T follicular helper cell (primary cell): Measurements from ENCODE around the gene KRT38.
"Not testable (repeated sequence)": the region's sequence is repeated elsewhere in the genome, so short reads cannot be mapped to it uniquely, and the experiment has no call there.

Experiments used
- DNase-seq: peaks from one replicate; pipeline ENCODE4 v3.0.0-alpha.2; 2020; ENCODE audit warnings: low read depth

KRT38 gene

DNA sequence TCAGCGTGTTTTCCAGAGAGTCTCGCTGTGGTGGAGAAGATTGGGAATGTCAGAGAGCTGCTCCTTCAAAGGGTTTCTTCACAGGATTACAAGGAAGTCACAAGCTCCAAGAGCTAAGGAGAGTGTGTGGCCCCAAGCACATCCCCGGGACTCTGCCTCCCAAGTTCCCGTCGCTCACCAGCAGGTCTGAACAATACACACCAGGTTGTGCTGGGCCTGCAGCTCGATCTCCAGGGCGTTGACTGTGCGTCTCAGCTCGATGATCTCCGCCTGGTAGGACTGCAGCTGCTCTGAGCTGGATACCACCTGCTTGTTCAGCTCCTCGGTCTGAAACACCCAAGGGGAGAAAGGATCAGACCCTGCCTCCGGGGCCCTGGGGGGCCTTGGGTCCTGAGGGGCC, 45.7 kb downstream of the KRT38 start:
- not testable (repeated sequence) for DNase-seq

DNA sequence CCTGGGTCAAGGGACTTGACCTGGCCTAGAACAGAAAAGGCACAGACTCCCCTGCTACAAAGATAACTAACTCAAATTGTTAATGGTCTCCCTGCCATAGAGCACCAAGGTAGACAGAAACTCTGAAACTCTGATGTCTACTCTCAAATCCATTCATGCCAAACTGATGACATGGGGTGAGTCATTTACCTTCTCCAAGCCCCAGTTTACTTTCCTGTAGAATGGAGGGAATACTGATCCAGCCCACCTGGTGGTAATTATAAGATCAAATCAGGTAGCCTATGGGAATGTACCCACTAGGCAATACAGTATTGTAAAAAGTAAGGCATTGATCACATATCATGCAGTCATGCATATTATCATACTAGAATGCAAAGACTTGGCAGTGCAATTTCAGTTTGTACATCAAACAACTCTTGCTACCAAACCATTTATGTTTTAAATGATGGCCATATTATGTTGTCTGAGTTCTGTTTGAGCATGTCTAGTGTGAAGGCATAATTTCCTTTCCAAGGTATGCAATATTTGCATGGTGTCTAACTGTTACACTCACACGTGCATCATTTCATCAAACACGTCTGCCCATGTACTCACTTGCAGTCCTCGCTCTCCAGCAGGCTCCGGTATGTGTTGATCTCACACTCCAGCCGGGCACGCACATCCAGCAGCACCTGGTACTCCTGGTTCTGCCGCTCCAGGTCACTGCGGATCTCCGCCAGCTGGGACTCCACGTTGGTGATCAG, 46.4 kb downstream of the KRT38 start:
- DNase-seq = no peak

DNA sequence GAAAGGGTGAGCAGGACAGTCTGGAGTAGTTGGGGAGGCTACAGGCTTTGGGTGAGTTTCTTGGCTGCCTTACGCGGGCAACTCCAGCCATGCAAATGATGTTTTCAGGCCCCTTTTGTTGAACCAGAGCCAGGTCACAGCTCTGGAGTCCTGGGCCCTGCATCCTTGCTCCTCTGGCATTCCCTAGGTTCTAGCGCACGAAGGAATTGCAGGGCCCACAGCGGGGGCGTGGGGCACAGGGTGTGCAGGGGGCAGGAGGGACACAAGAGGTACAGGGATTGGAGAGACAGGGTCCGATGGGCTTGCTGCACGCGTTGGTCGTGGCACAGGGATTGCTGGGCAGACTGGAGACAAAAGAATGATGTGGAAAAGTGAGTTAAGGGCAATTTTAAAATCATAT, 47.0 kb downstream of the KRT38 start:
- no peak for DNase-seq

DNA sequence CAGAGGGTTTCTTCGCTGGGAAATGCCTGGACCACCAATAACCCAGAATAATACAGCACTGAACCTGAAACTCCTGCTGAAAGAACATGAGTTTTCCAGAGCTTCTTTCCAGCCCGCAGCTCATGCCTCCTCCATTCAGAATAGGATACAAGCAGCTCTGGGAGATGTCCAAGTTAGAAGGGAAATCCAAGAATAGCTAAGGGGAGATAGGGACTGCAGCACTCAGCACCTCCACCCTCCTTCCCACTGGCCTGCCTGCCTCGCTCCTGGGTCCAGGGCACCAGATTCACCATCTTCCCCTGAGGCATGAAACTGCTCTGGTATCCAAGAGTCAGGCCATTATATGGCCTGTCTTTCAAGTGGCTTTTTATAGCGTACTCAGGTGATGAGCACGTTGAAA, 47.5 kb downstream of the KRT38 start:
- no peak for DNase-seq

DNA sequence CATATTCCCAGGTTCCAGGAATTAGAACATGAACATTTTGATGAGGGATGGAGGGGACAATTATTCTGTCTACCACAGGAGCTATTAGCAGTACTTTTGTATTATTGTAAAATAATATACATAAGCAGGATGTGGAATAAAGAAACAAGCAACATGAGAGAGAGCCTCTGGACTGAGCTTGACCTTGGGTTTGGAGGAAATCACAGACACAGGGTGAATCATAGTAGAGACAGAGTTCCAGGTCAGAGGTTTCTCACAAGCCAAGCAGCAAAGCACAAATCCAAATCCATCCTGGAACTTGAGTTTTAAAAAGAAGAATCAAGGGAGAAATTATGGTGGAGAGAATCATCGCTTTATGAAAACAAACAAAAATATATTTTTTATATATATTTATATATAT, 48.5 kb downstream of the KRT38 start:
- DNase-seq = no peak

DNA sequence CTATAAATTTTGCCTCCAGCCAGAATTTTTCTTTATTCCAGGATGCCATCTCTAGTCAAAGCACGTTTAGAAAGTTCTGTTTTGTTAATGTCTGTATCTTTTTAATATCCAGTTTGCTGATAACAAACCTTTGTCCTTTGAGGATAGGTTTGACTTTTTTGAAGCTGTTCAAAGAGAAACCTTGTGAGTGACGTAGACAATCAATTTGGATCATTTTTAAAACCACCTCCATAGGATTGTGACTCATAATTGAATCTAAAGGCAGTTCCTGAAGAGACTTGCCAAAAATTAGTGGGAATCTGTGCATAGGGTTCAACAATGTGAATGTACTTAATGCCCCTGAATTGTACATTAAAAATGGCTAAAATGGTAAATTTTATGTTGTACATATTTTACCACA, 49.2 kb downstream of the KRT38 start:
- no peak for DNase-seq

DNA sequence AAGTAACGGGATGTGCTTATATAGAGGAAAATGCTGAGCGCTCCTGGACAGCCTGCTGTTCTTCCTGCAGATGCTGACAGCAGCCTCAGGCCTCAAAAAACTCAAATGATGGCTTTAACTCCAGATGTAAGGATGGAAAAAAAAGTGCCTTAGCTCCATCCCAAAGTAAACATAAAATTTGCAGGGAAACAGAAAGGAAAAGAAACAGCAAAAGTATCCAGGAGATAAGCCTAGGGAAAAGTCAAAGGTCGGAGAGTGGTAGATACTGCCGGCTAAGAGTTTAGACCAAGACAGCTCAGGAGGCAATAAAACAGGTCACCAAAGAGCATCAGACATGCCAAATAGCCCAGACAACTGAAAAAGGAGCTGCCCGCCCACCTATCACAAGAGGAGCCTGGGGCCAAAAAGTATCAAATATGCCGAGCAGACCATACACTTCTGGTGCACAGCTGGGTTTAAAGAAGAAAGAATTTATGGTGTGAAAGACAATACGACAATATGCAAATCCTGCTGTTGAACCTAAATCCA, 50.3 kb downstream of the KRT38 start:
- DNase-seq = no peak

DNA sequence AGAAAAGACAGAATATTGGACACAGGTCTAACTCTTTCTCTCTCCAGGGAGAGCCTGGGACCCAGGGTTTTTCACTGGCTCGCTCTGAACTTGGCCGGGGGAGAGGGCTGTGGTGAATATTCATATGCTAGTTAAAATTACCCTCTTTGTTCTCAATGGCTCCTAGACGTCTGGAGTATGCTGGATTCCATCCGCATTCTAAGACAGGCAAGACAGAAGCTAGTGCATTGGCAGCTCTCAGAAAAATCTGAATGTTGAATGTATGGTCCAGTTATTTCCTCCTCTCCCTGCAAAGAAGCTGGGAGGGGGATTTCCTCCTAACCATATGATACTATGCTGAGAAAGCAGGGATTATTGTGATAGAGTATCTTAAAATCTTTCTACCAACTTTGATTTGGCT, 53.1 kb downstream of the KRT38 start:
- DNase-seq = no peak

DNA sequence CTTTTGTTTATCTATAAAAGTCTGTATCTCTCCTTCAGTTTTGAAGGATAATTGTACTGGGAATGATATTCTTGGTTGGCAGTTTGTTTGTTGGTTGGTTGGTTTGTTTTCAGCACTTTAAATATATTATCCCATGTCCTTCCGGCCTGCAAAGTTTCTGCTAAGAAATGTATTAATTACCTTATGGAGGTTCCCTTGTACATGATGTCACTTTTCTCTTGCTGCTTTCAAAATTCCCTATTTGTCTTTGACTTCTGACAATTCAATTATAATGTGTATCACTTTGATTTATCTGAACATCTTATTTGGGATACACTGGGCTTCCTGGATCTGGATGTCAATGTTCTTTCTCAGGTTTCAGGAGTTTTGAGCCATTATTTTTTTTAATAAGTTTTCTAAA, 54.6 kb downstream of the KRT38 start:
- no peak for DNase-seq
